IPS-15b (cell line): Measurements from ENCODE around the gene ZNF691.
A peak's percentile ranks its signal among the peaks of the same experiment; 100 is the strongest.
"Not testable (repeated sequence)": the region's sequence is repeated elsewhere in the genome, so short reads cannot be mapped to it uniquely, and the experiment has no call there.

Experiments used
- H3K27me3 ChIP-seq: one replicate; pipeline ENCODE4 v1.6.1; 2013; ENCODE audit warnings: low read length; ENCODE audit not compliant: control insufficient read depth, insufficient read depth
- H3K36me3 ChIP-seq: one replicate; pipeline ENCODE4 v1.6.1; 2013; ENCODE audit warnings: low read length; ENCODE audit not compliant: control insufficient read depth, insufficient read depth
- H3K4me1 ChIP-seq: one replicate; pipeline ENCODE4 v1.6.1; 2013; ENCODE audit warnings: mild to moderate bottlenecking, low read length; ENCODE audit not compliant: control insufficient read depth, insufficient read depth
- H3K4me3 ChIP-seq: one replicate; pipeline ENCODE4 v1.5.1; 2013; ENCODE audit warnings: low read depth, low read length
- H3K9ac ChIP-seq: one replicate; pipeline ENCODE4 v1.6.1; 2013; ENCODE audit warnings: low read depth, mild to moderate bottlenecking, low read length
- H3K9me3 ChIP-seq: one replicate; pipeline ENCODE4 v1.6.1; 2013; ENCODE audit warnings: mild to moderate bottlenecking, low read length; ENCODE audit not compliant: control insufficient read depth, insufficient read depth

ZNF691 gene

GRCh38 chr1:42846257-42847110 lies at the start of gene ZNF691:
Gene ZNF691, plus strand, starts transcription at chr1:42846613. Its CDS starts 3,046 bp downstream, at chr1:42849659.
- Histone ChIP-seq H3K36me3 (peaks cover 11% of the 10 kb centered on the region), H3K9ac (peak within 1 kb of the TSS; percentile 82), H3K9me3 (no peaks in the 10 kb centered on the region), H3K4me1 (peaks cover 7% of the 10 kb centered on the region), H3K4me3 (peak within 1 kb of the TSS; percentile 88), H3K27me3 (no peaks in the 10 kb centered on the region)

DNA sequence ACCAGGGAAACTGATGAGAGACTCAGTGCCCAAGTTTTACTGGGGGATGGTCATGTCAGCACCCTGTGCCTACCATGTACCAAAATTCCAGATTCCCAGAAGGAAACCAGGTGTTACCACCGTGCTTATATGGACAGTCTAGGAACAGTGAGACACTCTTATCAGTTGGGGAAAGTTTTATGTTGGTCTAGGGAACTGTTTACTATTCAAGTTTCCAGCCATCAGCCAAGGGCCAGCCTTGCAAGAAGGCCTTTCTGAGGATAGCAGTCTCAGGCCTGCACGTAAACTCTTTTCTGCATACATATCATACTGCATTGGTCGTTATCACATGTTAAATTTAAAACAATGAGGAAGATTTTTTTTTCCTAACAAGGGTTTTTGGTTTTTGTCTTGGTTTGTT lies 49.0 kb upstream of the ZNF691 start:
- Histone ChIP-seq H3K27me3 (no peaks in the 10 kb centered on the region), H3K4me1 (no peaks in the 10 kb centered on the region), H3K4me3 (no peak overlapping the region), H3K9me3 (no peaks in the 10 kb centered on the region), H3K36me3 (no peaks in the 10 kb centered on the region), H3K9ac (no peak overlapping the region)

DNA sequence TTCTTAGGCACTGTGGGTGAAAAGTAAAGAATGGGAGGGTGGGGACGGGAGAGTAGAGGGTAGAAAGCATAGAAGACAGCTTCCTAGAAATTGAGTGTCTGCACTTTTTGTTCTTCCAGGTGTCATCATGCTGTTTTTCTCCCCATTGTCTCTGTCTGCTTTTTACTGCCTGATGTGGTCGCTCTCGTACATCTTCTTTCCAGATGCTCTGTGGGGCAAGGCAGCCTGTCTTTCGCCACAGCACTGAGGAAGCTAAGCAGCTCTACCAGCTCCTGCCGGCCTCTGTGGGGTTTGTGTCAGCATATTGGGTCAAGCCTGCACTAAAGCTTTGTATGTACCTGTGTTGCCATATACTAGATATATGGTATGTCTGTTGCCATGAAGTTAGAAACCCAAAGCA lies 48.4 kb upstream of the ZNF691 start:
- Histone ChIP-seq H3K4me1 (no peaks in the 10 kb centered on the region), H3K9ac (no peak overlapping the region), H3K4me3 (no peak overlapping the region), H3K27me3 (no peaks in the 10 kb centered on the region), H3K9me3 (no peaks in the 10 kb centered on the region), H3K36me3 (no peaks in the 10 kb centered on the region)

DNA sequence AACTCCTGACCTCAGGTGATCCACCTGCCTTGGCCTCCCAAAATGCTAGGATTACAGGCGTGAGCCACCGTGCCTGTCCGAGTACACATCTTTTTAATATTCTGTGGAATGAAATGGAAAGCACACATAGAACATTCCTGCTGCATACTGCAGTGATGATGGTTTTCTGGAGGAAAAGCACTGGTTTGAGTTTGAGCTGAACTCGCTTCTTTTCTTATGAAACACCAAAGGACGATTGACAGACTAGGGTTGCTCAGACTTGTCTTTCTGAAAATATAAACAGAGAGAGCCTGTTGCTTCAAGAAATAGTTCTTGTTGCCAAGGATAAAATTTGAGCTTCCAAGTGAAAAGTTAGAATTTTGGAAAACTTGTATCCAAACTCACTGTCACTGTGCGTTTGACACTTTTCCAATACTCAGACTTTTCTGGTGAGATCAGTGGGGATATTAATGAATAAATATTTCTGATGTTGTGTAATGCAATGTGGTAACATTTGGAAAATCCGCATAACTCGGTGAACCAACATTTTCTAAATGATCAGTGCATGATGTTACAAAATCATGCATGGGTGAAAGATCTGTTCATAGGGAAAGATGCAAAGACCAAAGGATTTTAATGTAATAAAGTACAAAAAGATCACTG lies 44.5 kb upstream of the ZNF691 start:
- no peaks in the 10 kb centered on the region for H3K36me3 ChIP-seq
- no peaks in the 10 kb centered on the region for H3K27me3 ChIP-seq
- no peaks in the 10 kb centered on the region for H3K9me3 ChIP-seq
- H3K4me1 ChIP-seq: no peaks in the 10 kb centered on the region
- no peak overlapping the region for H3K4me3 ChIP-seq
- H3K9ac ChIP-seq: no peak overlapping the region

DNA sequence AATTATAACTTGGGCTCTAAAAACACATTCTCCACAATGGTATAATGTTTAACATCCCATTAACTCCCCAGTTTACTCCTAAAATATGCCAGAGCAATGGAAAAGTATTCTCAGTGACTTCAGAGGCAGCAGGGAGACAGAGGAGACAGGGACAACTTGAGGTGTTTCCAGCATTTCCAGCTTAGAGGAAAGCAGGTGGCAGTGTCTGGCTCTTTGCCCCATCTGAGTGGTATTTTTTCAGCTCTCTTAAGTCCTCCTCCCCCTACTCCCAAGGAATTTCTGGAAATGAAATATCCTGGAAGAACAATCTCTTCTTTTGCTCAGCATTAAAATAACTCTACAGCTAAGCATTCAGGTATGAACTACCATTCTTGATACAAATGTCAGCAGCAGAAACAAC lies 40.2 kb upstream of the ZNF691 start:
- Histone ChIP-seq H3K4me3 (no peak overlapping the region), H3K36me3 (no peaks in the 10 kb centered on the region), H3K9me3 (no peaks in the 10 kb centered on the region), H3K9ac (no peak overlapping the region), H3K27me3 (no peaks in the 10 kb centered on the region), H3K4me1 (no peaks in the 10 kb centered on the region)

- H3K27me3 ChIP-seq: no peaks in the 10 kb centered on the region
Measured at GRCh38 chr1:42806593-42806992, 39.8 kb upstream of the ZNF691 start.

DNA sequence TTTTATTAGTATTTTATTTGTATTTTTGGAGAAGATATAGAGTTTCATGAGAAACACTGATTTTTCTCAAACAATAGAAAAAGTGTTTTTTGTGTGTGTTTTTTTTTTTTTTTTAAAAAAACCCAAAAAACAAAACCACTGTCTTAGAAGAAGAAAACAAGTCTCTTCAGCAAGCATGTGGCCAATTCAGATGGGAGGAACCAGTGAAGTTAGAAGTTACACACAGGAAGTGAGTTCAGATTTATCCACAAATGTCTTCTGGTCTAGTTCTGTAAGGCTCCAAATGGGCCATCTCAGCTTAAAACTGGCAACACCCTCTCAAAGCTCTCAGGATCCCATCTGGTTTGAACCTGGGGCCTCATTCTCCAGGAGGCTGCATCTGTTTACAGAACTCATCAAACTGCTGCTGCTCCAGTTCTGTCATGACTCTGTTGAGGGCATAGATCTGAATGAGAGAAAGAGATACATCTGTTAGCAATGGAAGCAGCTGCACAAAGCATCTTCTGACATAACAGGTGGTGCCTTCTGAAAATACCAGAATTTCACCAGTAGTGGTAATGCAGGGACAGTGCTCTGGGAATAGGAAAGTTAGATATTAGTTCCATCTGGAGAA lies 39.3 kb upstream of the ZNF691 start:
- H3K4me3 ChIP-seq: no peak overlapping the region
- no peaks in the 10 kb centered on the region for H3K36me3 ChIP-seq
- H3K27me3 ChIP-seq: no peaks in the 10 kb centered on the region
- no peaks in the 10 kb centered on the region for H3K9me3 ChIP-seq
- no peak overlapping the region for H3K9ac ChIP-seq
- no peaks in the 10 kb centered on the region for H3K4me1 ChIP-seq

More at GRCh38 chr1:42806593-42806992, 39.8 kb upstream of the ZNF691 start:
- no peaks in the 10 kb centered on the region for H3K4me1 ChIP-seq
- H3K9ac ChIP-seq: no peak overlapping the region
- H3K4me3 ChIP-seq: no peak overlapping the region
- no peaks in the 10 kb centered on the region for H3K9me3 ChIP-seq
- no peaks in the 10 kb centered on the region for H3K36me3 ChIP-seq

DNA sequence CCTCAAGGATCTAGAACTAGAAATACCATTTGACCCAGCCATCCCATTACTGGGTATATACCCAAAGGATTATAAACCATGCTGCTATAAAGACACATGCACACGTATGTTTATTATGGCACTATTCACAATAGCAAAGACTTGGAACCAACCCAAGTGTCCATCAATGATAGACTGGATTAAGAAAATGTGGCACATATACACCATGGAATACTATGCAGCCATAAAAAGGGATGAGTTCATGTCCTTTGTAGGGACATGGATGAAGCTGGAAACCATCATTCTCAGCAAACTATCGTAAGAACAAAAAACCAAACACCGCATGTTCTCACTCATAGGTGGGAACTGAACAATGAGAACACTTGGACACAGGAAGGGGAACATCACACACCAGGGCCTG lies 31.6 kb upstream of the ZNF691 start:
- not testable (repeated sequence) for H3K9ac ChIP-seq, H3K9me3 ChIP-seq, H3K4me3 ChIP-seq, H3K27me3 ChIP-seq, H3K4me1 ChIP-seq, H3K36me3 ChIP-seq

- Histone ChIP-seq H3K36me3 (no peaks in the 10 kb centered on the region), H3K27me3 (no peaks in the 10 kb centered on the region), H3K9me3 (no peaks in the 10 kb centered on the region), H3K9ac (no peak overlapping the region), H3K4me1 (peaks cover 3% of the 10 kb centered on the region), H3K4me3 (peak overlapping the region; percentile 90)
Measured at GRCh38 chr1:42815941-42816584, 30.4 kb upstream of the ZNF691 start.

DNA sequence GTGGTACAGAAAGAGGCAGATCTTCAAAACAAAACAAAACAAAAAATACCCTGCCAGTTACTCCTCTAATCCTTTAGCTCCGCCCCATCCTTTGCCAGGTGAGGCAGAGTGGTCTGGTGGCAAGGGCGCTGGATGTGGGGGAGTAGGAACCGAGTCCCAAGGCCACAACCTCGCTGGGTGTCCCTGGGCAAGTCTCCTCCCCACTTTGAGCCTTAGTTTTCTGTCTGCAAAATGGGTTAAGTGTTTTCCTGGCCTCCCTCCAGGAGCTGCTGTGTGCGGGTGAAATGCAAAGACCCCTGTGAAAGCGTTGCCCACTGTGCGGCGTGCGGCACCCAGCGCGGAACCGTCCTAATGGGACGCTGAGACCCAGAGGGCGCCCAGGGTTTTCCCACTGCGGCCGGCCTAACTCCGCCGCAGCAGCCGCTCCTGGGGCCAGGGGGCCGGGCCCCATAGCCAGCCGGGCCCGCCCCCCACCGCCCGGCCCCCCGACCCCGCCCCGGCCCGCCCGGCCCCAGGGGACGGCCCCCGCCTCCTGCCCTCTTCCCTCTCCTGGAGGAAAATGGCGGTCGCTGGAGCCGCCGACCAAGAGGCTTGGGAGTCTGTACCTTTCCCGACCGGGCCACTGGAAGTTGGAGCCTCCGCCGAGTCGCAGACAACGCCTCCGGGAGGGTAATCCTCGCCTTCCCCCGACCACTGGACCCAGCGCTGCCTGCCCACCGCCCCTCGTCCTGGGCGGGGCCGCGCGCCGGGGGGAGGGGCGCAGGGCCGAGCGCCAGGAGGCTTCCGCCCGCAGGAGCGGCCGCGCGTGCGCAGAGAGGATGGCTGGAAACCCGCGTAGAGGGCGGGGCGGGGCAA lies 29.6 kb upstream of the ZNF691 start, which contains the start of the genes ERMAP and SVBP:
Gene ERMAP (plus strand): TSS at position 538 of the 855 bp plus-strand sequence. CDS start 13,327 bp downstream, outside the sequence.
Gene SVBP (minus strand): TSS at position 813 of the 855 bp plus-strand sequence. CDS start 853 bp downstream, outside the sequence.
- no peaks in the 10 kb centered on the region for H3K36me3 ChIP-seq
- H3K9me3 ChIP-seq: no peaks in the 10 kb centered on the region
- H3K27me3 ChIP-seq: no peaks in the 10 kb centered on the region
- peak within 1 kb of the TSS; percentile 83 for H3K9ac ChIP-seq
- peak within 1 kb of the TSS; percentile 90 for H3K4me3 ChIP-seq
- peaks cover 3% of the 10 kb centered on the region for H3K4me1 ChIP-seq

- H3K36me3 ChIP-seq: no peaks in the 10 kb centered on the region
Measured at GRCh38 chr1:42817440-42817767, 29.0 kb upstream of the ZNF691 start.

More at GRCh38 chr1:42817440-42817767, 29.0 kb upstream of the ZNF691 start:
- H3K9me3 ChIP-seq: no peaks in the 10 kb centered on the region
- H3K4me3 ChIP-seq: peak overlapping the region; percentile 42
- no peak overlapping the region for H3K9ac ChIP-seq
- H3K4me1 ChIP-seq: peaks cover 3% of the 10 kb centered on the region
- H3K27me3 ChIP-seq: no peaks in the 10 kb centered on the region
